Activated B cell treated with CpG ODN at 0.5 μM for 24 hours (primary cell): ENCODE results near the gene SMIM8. TPM values are rescaled to one million over a fixed set of nuclear protein-coding genes. Genes with fewer than 3 reads are reported as not detected.
"Not testable (repeated sequence)": the region's sequence is repeated elsewhere in the genome, so short reads cannot be mapped to it uniquely, and the experiment has no call there.

Experiments used
- ATAC-seq: fragments of 200-7000 bp; cut with Tn5 transposase; one replicate; pipeline ENCODE4 v1.10.0; 2021; ENCODE audit warnings: low read depth, mild to moderate bottlenecking, moderate library complexity
- CTCF ChIA-PET: fragments of 350-600 bp; sonication (Branson Sonifier 250); formaldehyde crosslinking; loops from one replicate; lab custom pipeline; 2021; ENCODE audit warnings: antibody characterized with exemption; lab: Charles Lee
- POLR2A ChIA-PET: fragments of 350-600 bp; sonication (Branson Sonifier 250); formaldehyde crosslinking; loops from one replicate; lab custom pipeline; 2021; ENCODE audit warnings: antibody characterized with exemption; lab: Charles Lee
- DNase-seq: peaks from one replicate; pipeline ENCODE4 v3.0.0; 2022
- H3K27ac Mint-ChIP-seq: one replicate; pipeline ENCODE4 v1.8.0; 2020; ENCODE audit warnings: mixed read lengths
- H3K27me3 Mint-ChIP-seq: one replicate; pipeline ENCODE4 v1.8.0; 2021; ENCODE audit warnings: mixed read lengths
- H3K36me3 Mint-ChIP-seq: one replicate; pipeline ENCODE4 v1.8.0; 2021; ENCODE audit warnings: low read depth, mixed read lengths
- H3K4me1 Mint-ChIP-seq: one replicate; pipeline ENCODE4 v1.8.0; 2021; ENCODE audit warnings: mixed read lengths
- H3K4me3 Mint-ChIP-seq: one replicate; pipeline ENCODE4 v1.8.0; 2020; ENCODE audit warnings: mild to moderate bottlenecking, mixed read lengths
- H3K9me3 Mint-ChIP-seq: one replicate; pipeline ENCODE4 v1.8.0; 2020; ENCODE audit warnings: mixed read lengths
- CTCF ChIP-seq: fragments of 200-600 bp; IDR thresholded peaks from one replicate; pipeline ENCODE4 v1.8.0; 2022; ENCODE audit warnings: antibody characterized with exemption, mild to moderate bottlenecking
- intact Hi-C: fragments of 100-400 bp; cut with micrococcal nuclease; formaldehyde crosslinking; loops from one replicate; pipeline ENCODE4 v1.15.1; 2024
- total RNA-seq: library from RNA; stranded (reverse); gene quantifications from 2 replicates; pipeline ENCODE4 v1.2.3, GENCODE V29; 2022

Gene SMIM8
- total RNA-seq, 1 donor from 2014 or later, result 14.4 TPM

- H3K27ac Mint-ChIP-seq, result no peak overlapping the region
- no peaks in the 10 kb centered on the region for H3K36me3 Mint-ChIP-seq
- no peaks in the 10 kb centered on the region for H3K4me1 Mint-ChIP-seq
- no peak overlapping the region for H3K4me3 Mint-ChIP-seq
- DNase-seq (no peak), ATAC-seq (no peak)
- CTCF ChIA-PET, result no interaction called here
- intact Hi-C loops, result no loop called here
- H3K27me3 Mint-ChIP-seq, result peaks cover 26% of the 10 kb centered on the region
- no peaks in the 10 kb centered on the region for H3K9me3 Mint-ChIP-seq
- POLR2A ChIA-PET, result no interaction called here
- TF ChIP-seq CTCF, result no peak
These were observed 32.8 kb upstream of the SMIM8 start for GRCh38 chr6:87289571-87289970.

- H3K36me3 Mint-ChIP-seq, result no peaks in the 10 kb centered on the region
- intact Hi-C loops, result no loop called here
- CTCF ChIA-PET, result no interaction called here
- peaks cover 29% of the 10 kb centered on the region for H3K27me3 Mint-ChIP-seq
- H3K4me3 Mint-ChIP-seq, result no peak overlapping the region
- H3K4me1 Mint-ChIP-seq, result no peaks in the 10 kb centered on the region
- TF ChIP-seq CTCF, result no peak
- POLR2A ChIA-PET, result no interaction called here
- H3K9me3 Mint-ChIP-seq, result no peaks in the 10 kb centered on the region
- no peak for DNase-seq
- H3K27ac Mint-ChIP-seq, result no peak overlapping the region
- no peak for ATAC-seq
These were observed 30.5 kb upstream of the SMIM8 start for GRCh38 chr6:87291883-87292282.

GRCh38 chr6:87293526-87293925 lies 28.9 kb upstream of the SMIM8 start:
- no peak for TF ChIP-seq CTCF
- H3K27me3 Mint-ChIP-seq, result peaks cover 30% of the 10 kb centered on the region
- no peak for DNase-seq
- intact Hi-C loops, result no loop called here
- H3K36me3 Mint-ChIP-seq, result no peaks in the 10 kb centered on the region
- ChIA-PET POLR2A (no interaction called here), CTCF (no interaction called here)
- no peak overlapping the region for H3K4me3 Mint-ChIP-seq
- ATAC-seq, result no peak
- no peaks in the 10 kb centered on the region for H3K4me1 Mint-ChIP-seq
- no peak overlapping the region for H3K27ac Mint-ChIP-seq
- H3K9me3 Mint-ChIP-seq, result no peaks in the 10 kb centered on the region

- ATAC-seq (no peak), DNase-seq (no peak)
- no peak for TF ChIP-seq CTCF
- ChIA-PET POLR2A (no interaction called here), CTCF (no interaction called here)
- H3K4me1 Mint-ChIP-seq, result no peaks in the 10 kb centered on the region
- no peak overlapping the region for H3K27ac Mint-ChIP-seq
- H3K9me3 Mint-ChIP-seq, result no peaks in the 10 kb centered on the region
- H3K4me3 Mint-ChIP-seq, result no peak overlapping the region
- no peaks in the 10 kb centered on the region for H3K36me3 Mint-ChIP-seq
- intact Hi-C loops, result no loop called here
- peaks cover 38% of the 10 kb centered on the region for H3K27me3 Mint-ChIP-seq
These were observed 25.3 kb upstream of the SMIM8 start for GRCh38 chr6:87297119-87297518.

GRCh38 chr6:87301277-87301676 lies 21.1 kb upstream of the SMIM8 start:
- H3K4me1 Mint-ChIP-seq, H3K36me3 Mint-ChIP-seq, H3K4me3 Mint-ChIP-seq, CTCF ChIA-PET, DNase-seq, ATAC-seq, intact Hi-C loops, POLR2A ChIA-PET, H3K27ac Mint-ChIP-seq, H3K9me3 Mint-ChIP-seq: not testable (repeated sequence)
- H3K27me3 Mint-ChIP-seq, result peaks cover 35% of the 10 kb centered on the region

GRCh38 chr6:87308970-87309369 lies 13.4 kb upstream of the SMIM8 start:
- intact Hi-C loops, result no loop called here
- no peak overlapping the region for H3K27ac Mint-ChIP-seq
- CTCF ChIA-PET, result no interaction called here
- DNase-seq (no peak), ATAC-seq (no peak)
- peaks cover 19% of the 10 kb centered on the region for H3K27me3 Mint-ChIP-seq
- no peaks in the 10 kb centered on the region for H3K36me3 Mint-ChIP-seq
- POLR2A ChIA-PET, result no interaction called here
- no peak for TF ChIP-seq CTCF
- no peaks in the 10 kb centered on the region for H3K4me1 Mint-ChIP-seq
- H3K4me3 Mint-ChIP-seq, result no peak overlapping the region
- H3K9me3 Mint-ChIP-seq, result peaks cover 5% of the 10 kb centered on the region
